Lower lobe of right lung (tissue), 2 donors: ENCODE measurements around the gene PIGW. TPM values are rescaled to one million over a fixed set of nuclear protein-coding genes. Genes with fewer than 3 reads are reported as not detected.

Experiments
- ATAC-seq, 2 donors: fragments of 200-7000 bp; cut with Tn5 transposase; one replicate each; pipeline ENCODE4 v1.9.1; 2020 to 2022; ENCODE audit warnings: mild to moderate bottlenecking in 2 of 2, moderate library complexity in 2 of 2
- DNase-seq: peaks from one replicate; pipeline ENCODE4 v3.0.0-alpha.2; 2020
- H3K27ac ChIP-seq: fragments of 200-600 bp; one replicate; pipeline ENCODE4 v1.8.0; 2022
- H3K27me3 ChIP-seq: fragments of 200-600 bp; one replicate; pipeline ENCODE4 v1.8.0; 2022; ENCODE audit warnings: low read depth
- H3K36me3 ChIP-seq: fragments of 200-600 bp; one replicate; pipeline ENCODE4 v1.8.0; 2022; ENCODE audit warnings: mild to moderate bottlenecking
- H3K4me1 ChIP-seq: fragments of 200-600 bp; one replicate; pipeline ENCODE4 v1.8.0; 2022
- H3K4me3 ChIP-seq: fragments of 200-600 bp; one replicate; pipeline ENCODE4 v1.8.0; 2022; ENCODE audit warnings: mild to moderate bottlenecking
- H3K9me3 ChIP-seq: fragments of 200-600 bp; one replicate; pipeline ENCODE4 v1.8.0; 2022
- CTCF ChIP-seq: fragments of 200-600 bp; IDR thresholded peaks from one replicate; pipeline ENCODE4 v1.8.0; 2022; ENCODE audit warnings: antibody characterized with exemption, mild to moderate bottlenecking
- intact Hi-C: fragments of 100-400 bp; cut with DNase I; formaldehyde crosslinking; loops from one replicate; pipeline ENCODE4 v1.11.0; 2022
- total RNA-seq: library from RNA; stranded (reverse); fragmentation: NEBNext Ultra II Directional; extraction: Animal tissue kit (Norgen Biotek cat#: 25700); gene quantifications from one replicate; pipeline ENCODE4 v1.2.1, GENCODE V29; 2021
- donor health status: DM: no; HTN: yes; CAD: no; lungs with severe emphysema.

The PIGW gene
- total RNA-seq, 1 donor from 2014 or later: 6.4 TPM

- peak overlapping the region; percentile 91 for H3K4me3 ChIP-seq
- peak overlapping the region; percentile 99 for H3K27ac ChIP-seq
- DNase-seq (peak; percentile 97), ATAC-seq (peak; percentile 94 to 96)
- intact Hi-C loops: no loop called here
- H3K9me3 ChIP-seq: no peaks in the 10 kb centered on the region
- H3K4me1 ChIP-seq: peaks cover 59% of the 10 kb centered on the region
- TF ChIP-seq CTCF: no peak
- H3K27me3 ChIP-seq: no peaks in the 10 kb centered on the region
- H3K36me3 ChIP-seq: no peaks in the 10 kb centered on the region
These were observed 11.0 kb downstream of the PIGW start for GRCh38 chr17:36545465-36546417.

GRCh38 chr17:36546418-36547093 lies 11.8 kb downstream of the PIGW start:
- Histone ChIP-seq H3K4me3 (peak overlapping the region; percentile 91), H3K27ac (peak overlapping the region; percentile 99), H3K9me3 (no peaks in the 10 kb centered on the region), H3K36me3 (no peaks in the 10 kb centered on the region), H3K4me1 (peaks cover 67% of the 10 kb centered on the region), H3K27me3 (no peaks in the 10 kb centered on the region)
- ATAC-seq (no peak), DNase-seq (no peak)
- intact Hi-C loops: no loop called here
- TF ChIP-seq CTCF: no peak

GRCh38 chr17:36547776-36548175 lies 13.0 kb downstream of the PIGW start:
- no peaks in the 10 kb centered on the region for H3K36me3 ChIP-seq
- intact Hi-C loops: no loop called here
- DNase-seq (no peak), ATAC-seq (no peak)
- no peaks in the 10 kb centered on the region for H3K9me3 ChIP-seq
- H3K27me3 ChIP-seq: no peaks in the 10 kb centered on the region
- no peak overlapping the region for H3K27ac ChIP-seq
- peaks cover 74% of the 10 kb centered on the region for H3K4me1 ChIP-seq
- H3K4me3 ChIP-seq: no peak overlapping the region
- TF ChIP-seq CTCF: no peak

- H3K36me3 ChIP-seq: peaks cover 11% of the 10 kb centered on the region
- no peak overlapping the region for H3K4me3 ChIP-seq
- TF ChIP-seq CTCF: no peak
- DNase-seq: no peak
- H3K4me1 ChIP-seq: peaks cover 83% of the 10 kb centered on the region
- intact Hi-C loops: no loop called here
- H3K9me3 ChIP-seq: no peaks in the 10 kb centered on the region
- H3K27me3 ChIP-seq: no peaks in the 10 kb centered on the region
- no peak for ATAC-seq
- no peak overlapping the region for H3K27ac ChIP-seq
These were observed 16.0 kb downstream of the PIGW start for GRCh38 chr17:36550491-36551417.

- Histone ChIP-seq H3K4me3 (no peak overlapping the region), H3K4me1 (peaks cover 56% of the 10 kb centered on the region), H3K9me3 (no peaks in the 10 kb centered on the region), H3K27me3 (no peaks in the 10 kb centered on the region), H3K27ac (no peak overlapping the region), H3K36me3 (peaks cover 39% of the 10 kb centered on the region)
- no peak for DNase-seq
- intact Hi-C loops: no loop called here
- no peak for ATAC-seq
- TF ChIP-seq CTCF: no peak
These were observed 18.7 kb downstream of the PIGW start for GRCh38 chr17:36553459-36553858.
